Measurements from ENCODE around the gene PTPRN2.
A peak's percentile ranks its signal among the peaks of the same experiment; 100 is the strongest.
"Not testable (repeated sequence)": the region's sequence is repeated elsewhere in the genome, so short reads cannot be mapped to it uniquely, and the experiment has no call there.

The PTPRN2 gene

DNA sequence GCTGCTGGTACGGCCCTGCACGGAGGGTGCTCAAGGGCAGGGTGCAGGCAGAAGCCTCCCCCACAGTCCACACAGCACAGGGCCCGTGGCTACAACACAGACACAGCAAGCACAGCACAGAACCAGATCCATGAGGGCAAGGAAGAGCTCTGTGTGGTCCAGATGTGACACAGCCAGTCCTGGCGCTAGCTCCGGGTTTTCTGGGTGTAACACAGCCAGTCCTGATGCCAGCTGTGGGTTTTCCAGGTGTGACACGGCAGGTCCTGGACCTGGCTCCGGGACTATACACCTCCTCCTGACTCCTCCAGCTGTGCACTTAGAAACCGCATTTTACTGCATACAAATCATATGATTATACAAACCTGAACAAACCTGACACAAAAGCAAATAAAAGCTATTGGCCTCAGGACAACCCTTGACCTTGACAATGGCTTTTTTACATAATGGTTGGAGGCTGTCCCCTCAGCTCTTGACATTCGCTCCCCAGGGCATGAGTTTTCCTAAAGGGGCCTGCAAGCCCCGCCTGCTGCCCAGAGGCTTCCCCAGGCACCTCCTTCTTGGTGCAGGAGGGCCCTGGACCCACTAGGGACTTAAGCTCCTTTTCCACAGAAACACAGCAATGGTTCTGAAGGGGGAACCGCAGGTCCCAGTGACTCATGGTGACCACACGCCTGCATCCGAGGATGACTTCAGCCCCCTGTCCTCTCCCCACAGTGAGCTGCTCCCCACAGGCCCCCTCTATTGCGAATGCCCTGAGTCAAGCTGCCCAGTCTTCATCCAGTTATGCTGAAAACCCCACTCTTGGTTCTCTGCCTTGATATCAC lies 209.6 kb downstream of the PTPRN2 start:
- DNase-seq, result no peak

GRCh38 chr7:158376839-158377186 lies 210.8 kb downstream of the PTPRN2 start:
- DNase-seq, result not testable (repeated sequence)

DNA sequence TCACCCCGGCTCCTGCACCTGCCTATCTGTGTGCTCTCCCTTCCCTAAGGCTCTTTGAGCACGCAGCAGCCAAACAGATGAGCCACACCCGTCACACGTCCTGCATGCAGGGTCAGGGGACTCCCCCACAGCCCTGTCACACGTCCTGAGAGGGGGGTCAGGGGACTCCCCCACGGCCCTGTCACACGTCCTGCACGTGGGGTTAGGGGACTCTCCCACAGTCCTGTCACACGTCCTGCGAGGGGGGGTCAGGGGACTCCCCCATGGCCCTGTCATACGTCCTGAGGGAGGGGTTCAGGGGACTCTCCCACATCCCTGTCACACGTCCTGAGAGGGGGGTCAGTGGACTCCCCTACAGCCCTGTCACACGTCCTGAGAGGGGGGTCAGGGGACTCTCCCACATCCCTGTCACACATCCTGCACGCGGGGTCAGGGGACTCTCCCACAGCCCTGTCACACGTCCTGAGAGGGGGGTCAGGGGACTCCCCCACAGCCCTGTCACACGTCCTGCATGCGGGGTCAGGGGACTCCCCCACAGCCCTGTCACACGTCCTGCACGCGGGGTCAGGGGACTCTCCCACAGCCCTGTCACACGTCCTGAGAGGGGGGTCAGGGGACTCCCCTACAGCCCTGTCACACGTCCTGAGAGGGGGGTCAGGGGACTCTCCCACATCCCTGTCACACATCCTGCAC lies 211.3 kb downstream of the PTPRN2 start:
- peak; percentile 4 for DNase-seq

GRCh38 chr7:158375034-158375433 lies 212.6 kb downstream of the PTPRN2 start:
- DNase-seq, result no peak

GRCh38 chr7:158374586-158374985 lies 213.0 kb downstream of the PTPRN2 start:
- no peak for DNase-seq

GRCh38 chr7:158374146-158374545 lies 213.5 kb downstream of the PTPRN2 start:
- DNase-seq, result no peak

DNA sequence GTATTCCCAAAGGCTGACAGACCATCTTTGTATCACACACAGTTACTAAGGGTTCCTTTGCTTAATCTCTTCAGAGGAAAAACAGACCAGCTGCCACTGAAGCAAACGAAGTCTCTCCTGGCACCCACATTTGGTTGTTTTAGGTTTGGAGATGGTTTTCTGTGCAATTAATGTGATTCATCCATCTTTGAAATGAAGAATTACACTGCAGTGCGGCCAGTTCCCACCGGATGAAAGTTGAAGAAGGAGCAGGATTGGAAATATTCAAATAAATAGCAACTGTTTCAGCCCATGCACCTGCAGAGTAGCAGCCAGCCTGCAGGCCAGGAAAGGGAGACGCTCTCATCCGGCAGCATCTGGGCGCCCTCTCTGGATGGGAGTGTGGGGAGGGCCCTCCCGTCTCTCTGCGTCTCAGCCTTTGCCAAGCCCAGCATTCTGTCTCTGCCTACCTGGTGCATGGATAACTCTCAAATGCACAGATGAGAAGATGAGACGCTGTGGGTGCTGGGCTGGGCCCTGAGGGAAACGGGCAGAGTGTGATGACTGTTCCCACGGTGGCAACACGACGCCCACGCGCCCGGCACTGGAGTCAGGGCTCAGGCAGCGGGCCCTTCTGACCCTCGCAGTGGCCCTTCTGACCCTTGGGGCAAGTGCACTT lies 214.0 kb downstream of the PTPRN2 start:
- no peak for DNase-seq

DNA sequence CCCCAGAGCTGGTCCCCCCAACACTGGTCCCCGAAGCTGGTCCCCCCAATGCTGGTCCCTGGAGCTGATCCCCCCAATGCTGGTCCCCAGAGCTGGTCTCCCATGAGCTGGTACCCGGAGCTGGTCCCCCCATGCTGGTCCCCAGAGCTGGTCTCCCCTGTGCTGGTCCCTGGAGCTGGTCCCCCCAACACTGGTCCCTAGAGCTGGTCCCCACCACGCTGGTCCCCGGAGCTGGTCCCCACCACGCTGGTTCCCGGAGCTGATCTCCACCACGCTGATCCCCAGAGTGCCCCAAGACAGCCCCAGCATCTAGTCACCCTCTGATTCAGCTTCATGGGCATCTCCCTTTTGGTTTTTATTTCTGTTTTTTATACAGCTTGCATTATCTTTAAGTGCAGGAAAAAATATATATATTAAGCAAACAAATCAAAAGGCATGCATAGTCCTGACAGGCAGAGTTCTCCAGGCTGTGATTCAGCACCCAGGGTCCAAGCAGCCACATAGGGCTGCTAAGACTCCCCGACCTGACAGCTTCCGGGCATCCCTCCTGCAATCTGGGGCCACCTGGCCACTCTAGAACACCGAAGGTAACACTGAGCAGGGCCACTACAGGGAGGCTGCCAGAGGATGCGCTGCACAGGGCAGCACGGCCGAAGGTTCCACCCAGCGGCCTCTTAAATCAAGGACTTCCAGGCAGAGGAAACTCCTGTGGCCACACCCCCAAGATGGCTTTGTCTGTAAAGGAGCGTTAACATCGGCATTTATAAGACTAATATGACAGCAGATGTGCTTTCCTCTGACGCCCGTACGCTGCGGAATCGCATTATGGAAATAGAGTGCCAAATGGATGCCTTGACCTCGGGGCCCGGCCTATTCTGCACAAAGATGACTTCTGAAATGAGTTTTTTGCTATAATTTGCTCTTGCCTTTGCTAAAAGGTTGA lies 215.0 kb downstream of the PTPRN2 start:
- DNase-seq, result no peak

GRCh38 chr7:158371856-158372255 lies 215.8 kb downstream of the PTPRN2 start:
- no peak for DNase-seq

DNA sequence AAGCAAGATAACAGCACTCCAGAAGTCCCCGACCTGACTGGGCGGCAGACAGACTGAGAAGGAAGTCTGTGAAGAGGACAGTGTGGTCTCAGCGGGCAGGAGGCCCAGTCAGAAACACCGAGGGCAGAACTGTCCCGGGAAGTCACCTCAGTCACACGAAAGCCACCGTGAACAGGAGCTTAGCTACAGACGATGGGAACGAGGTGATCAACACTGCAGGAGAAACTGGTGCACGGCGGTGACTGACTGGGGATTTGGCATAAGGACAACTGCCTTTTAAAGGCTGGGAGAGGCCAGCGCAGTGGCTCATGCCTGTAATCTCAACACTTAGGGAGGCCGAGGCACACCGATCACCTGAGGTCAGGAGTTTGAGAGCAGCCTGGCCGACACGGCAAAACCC lies 217.8 kb downstream of the PTPRN2 start:
- DNase-seq, result no peak

- DNase-seq, result no peak
These were observed 218.3 kb downstream of the PTPRN2 start for GRCh38 chr7:158369290-158369689.

- no peak for DNase-seq
These were observed 219.2 kb downstream of the PTPRN2 start for GRCh38 chr7:158368449-158368848.

DNA sequence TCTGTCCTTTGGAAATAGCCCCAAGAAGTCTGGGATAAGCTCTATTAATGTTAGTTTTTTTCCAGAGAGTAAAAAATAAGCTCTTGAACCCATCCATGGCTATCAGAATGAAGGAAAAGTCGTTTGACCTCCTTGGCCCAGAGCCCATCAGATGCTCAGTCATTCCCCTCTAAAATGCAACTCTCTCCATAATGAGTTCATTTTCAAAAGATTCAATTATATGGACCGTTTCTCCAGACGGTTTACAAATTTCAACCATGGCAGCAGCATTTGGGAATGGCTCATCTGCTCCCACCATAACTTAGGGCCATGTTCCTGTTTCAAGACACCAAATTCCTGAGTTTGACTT lies 220.0 kb downstream of the PTPRN2 start:
- DNase-seq, result no peak

DNA sequence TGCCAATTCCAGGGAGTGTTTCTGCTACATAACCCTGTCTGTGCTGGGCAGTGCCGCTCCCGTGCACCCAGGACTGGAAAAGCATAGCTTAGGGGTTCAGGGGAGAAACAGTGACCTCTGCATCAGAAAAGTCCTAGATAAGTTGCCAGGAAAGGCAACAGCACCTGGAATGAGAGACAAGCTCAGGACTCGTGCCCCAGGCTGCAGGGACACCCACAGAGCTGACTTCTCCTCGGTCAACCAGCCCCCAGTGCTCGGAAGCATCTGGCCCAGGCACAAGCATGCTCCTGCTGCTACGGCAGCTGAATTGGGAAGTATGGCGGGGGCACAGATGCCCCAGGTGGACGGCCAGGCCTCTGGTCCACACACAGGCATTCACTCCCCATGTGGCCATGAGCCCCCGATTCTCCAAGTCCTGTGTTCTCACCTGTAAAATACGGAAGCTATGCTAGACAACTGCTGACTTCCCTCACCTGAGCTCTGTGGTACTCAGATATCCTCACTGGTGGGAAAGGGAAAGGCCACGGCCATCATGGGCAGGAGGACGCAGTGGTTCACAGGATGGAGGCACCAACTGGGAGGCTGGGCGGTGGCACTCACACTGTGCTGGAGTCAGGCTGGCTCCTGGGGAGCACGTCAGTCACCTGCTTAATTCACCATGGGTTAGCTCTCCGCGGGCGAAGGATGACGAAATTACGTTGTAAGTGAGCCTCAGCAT lies 220.5 kb downstream of the PTPRN2 start:
- no peak for DNase-seq

- DNase-seq, result no peak
These were observed 221.3 kb downstream of the PTPRN2 start for GRCh38 chr7:158366346-158366745.

GRCh38 chr7:158365267-158365666 lies 222.4 kb downstream of the PTPRN2 start:
- no peak for DNase-seq

DNA sequence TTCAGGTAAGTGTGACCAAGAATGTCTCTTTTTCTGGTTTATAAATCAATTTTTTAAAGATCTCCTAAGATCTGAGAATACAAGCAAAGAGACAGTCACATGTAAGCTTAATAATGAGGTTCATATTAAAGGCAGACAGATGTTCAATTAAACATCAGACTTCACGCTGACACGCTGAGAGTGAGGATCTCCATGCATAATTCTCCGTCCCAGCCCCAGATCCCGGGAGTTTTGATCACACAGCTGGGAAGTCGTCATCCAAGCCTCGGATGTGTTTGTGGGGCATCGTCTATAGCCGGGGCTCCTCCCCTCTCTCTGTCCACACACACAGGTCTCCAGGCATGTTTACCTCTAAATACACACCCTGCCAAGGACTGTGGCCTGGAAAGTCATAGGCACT lies 223.2 kb downstream of the PTPRN2 start:
- no peak for DNase-seq

DNA sequence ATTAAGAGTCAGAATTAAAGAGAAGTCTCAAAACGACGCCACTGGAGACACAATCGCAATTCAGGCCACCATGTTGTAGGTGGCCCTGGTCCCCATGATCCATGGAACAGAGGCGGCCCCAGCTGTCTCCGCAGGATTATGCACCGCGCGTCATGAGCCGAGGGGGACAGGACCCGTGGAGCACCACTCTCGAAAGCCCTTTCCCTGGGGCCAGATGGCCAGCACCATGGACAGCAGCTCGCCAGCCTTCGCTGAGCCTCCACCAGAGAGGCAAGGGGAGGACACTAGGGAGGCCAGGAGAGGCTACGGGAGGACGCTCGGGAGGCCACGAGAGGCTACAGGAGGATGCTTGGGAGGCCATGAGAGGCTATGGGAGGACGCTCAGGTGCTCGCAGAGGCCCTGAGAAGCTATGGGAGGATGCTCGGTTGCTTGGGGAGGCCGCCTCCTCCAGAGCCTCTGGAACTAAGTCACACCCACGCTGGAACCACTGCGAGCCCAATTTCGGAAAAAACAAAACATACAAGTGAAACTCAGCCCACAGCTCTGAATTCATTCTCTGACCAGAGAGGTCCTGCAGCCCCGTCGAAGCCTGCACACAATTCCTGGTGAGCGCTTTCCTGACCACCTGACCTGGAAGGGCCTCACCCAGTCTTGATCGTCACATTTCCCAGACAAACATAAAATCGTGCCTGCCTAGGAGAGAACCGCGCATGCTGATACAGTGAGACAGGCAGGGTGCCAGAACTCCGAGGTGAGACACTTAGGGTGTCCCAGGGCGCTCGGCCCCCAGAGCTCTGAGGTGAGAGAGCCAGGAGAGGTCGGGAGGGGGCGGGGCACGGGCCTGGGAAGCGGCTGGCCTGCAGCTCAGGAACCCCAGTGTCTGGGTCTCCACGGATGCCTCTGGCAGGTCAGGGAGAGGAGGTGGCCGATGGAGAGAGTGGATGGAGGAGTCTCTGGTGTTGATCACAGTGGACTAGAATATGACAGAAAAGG lies 224.4 kb downstream of the PTPRN2 start:
- DNase-seq, result no peak

- no peak for DNase-seq
These were observed 225.6 kb downstream of the PTPRN2 start for GRCh38 chr7:158362001-158362400.

DNA sequence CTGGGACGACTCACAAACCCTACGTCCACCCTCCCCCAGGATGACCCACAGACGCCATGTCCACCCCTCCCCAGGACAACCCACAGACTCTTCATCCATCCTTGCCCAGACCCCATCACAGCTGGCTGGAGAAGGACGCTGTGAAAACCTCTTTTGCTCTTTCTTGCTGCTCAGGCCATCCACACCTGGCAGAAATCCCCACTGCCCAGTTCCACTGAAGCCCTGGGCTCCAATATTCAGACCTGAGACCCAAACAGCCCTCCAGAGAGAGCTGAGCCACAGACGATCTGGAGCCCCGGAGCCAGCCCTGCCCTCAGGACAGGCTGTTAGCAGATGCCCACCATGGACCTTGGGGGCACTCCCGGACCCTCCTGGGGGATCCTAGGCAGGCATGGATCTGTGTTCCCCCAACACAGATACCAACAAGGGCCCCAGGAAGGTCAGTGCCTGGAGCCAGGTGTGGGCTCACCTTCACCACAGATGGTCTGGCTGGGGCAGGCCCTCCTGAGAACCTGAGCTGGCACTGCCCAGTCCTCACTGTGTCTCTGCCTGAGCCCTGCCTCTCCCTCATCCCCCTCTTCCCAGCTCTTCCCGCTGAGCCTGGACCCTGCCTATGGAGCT lies 226.2 kb downstream of the PTPRN2 start:
- no peak for DNase-seq

All from effector CD4-positive, alpha-beta T cell (primary cell).